CD8-positive, alpha-beta memory T cell (primary cell): ENCODE measurements around the gene SLC26A11. TPM values are rescaled to one million over a fixed set of nuclear protein-coding genes. Genes with fewer than 3 reads are reported as not detected.
"Not testable (repeated sequence)": the region's sequence is repeated elsewhere in the genome, so short reads cannot be mapped to it uniquely, and the experiment has no call there.

ENCODE experiments used
- CTCF ChIA-PET: fragments of 350-600 bp; sonication (Branson Sonifier 250); formaldehyde crosslinking; loops from one replicate; lab custom pipeline; 2021; ENCODE audit warnings: antibody characterized with exemption; lab: Charles Lee
- POLR2A ChIA-PET: fragments of 350-600 bp; sonication (Branson Sonifier 250); formaldehyde crosslinking; loops from one replicate; lab custom pipeline; 2021; ENCODE audit warnings: antibody characterized with exemption; lab: Charles Lee
- DNase-seq, 5 donors: peaks; one replicate each; pipeline versions ENCODE4 v3.0.0 to v3.0.0-alpha.2; 2020 to 2022; ENCODE audit warnings: mixed read lengths in 1 of 5
- H3K27ac ChIP-seq: one replicate; pipeline ENCODE4 v1.7.0; 2013; ENCODE audit warnings: low read depth, mild to moderate bottlenecking, low read length, moderate library complexity
- H3K27me3 ChIP-seq: 2 replicates; pipeline ENCODE4 v1.7.0; 2013; ENCODE audit warnings: low read length, mild to moderate bottlenecking; ENCODE audit not compliant: insufficient read depth, poor library complexity, severe bottlenecking
- H3K36me3 ChIP-seq: 2 replicates; pipeline ENCODE4 v1.7.0; 2013; ENCODE audit warnings: mild to moderate bottlenecking, low read length, moderate library complexity; ENCODE audit not compliant: insufficient read depth
- H3K4me1 ChIP-seq: 2 replicates; pipeline ENCODE4 v1.7.0; 2013; ENCODE audit warnings: mild to moderate bottlenecking, low read length, moderate library complexity; ENCODE audit not compliant: insufficient read depth
- H3K4me3 ChIP-seq: 2 replicates; pipeline ENCODE4 v1.7.0; 2013; ENCODE audit warnings: mild to moderate bottlenecking, low read length
- H3K9me3 ChIP-seq: 2 replicates; pipeline ENCODE4 v1.7.0; 2013; ENCODE audit warnings: mild to moderate bottlenecking, low read length
- H3K27ac Mint-ChIP-seq, 8 donors: one replicate each; pipeline ENCODE4 v1.8.0; 2020 to 2021; ENCODE audit warnings: mixed read lengths in 8 of 8, mild to moderate bottlenecking in 6 of 8, inconsistent platforms in 3 of 8, moderate library complexity in 3 of 8
- H3K27me3 Mint-ChIP-seq, 2 donors: one replicate each; pipeline ENCODE4 v1.8.0; 2020 to 2021; ENCODE audit warnings: mixed read lengths in 2 of 2, mild to moderate bottlenecking in 1 of 2, moderate library complexity in 1 of 2
- H3K36me3 Mint-ChIP-seq, 3 donors: one replicate each; pipeline ENCODE4 v1.8.0; 2020 to 2021; ENCODE audit warnings: mixed read lengths in 3 of 3, inconsistent platforms in 1 of 3, mild to moderate bottlenecking in 1 of 3
- H3K4me1 Mint-ChIP-seq, 3 donors: one replicate each; pipeline ENCODE4 v1.8.0; 2020 to 2021; ENCODE audit warnings: mixed read lengths in 3 of 3, inconsistent platforms in 1 of 3, mild to moderate bottlenecking in 1 of 3
- H3K4me3 Mint-ChIP-seq, 7 donors: one replicate each; pipeline ENCODE4 v1.8.0; 2020 to 2021; ENCODE audit warnings: mixed read lengths in 7 of 7, mild to moderate bottlenecking in 6 of 7, moderate library complexity in 4 of 7, inconsistent platforms in 2 of 7
- H3K9me3 Mint-ChIP-seq, 5 donors: one replicate each; pipeline ENCODE4 v1.8.0; 2020 to 2022; ENCODE audit warnings: mixed read lengths in 5 of 5, mild to moderate bottlenecking in 3 of 5, moderate library complexity in 2 of 5, inconsistent platforms in 1 of 5
- polyA plus RNA-seq: library from polyadenylated mRNA; unstranded; fragments of 300-500 nt; fragmentation: Illumina TruSeq; gene quantifications from one replicate; pipeline ENCODE4 v1.2.3, GENCODE V29; 2021
- total RNA-seq, 2 experiments: library from RNA; stranded (reverse); gene quantifications; one replicate each; pipeline ENCODE4 v1.2.3, GENCODE V29; 2021

SLC26A11 gene
- total and polyA plus RNA-seq, 3 experiments from 2014 or later, result 7.0 to 19.6 (median 18.1) TPM

DNA sequence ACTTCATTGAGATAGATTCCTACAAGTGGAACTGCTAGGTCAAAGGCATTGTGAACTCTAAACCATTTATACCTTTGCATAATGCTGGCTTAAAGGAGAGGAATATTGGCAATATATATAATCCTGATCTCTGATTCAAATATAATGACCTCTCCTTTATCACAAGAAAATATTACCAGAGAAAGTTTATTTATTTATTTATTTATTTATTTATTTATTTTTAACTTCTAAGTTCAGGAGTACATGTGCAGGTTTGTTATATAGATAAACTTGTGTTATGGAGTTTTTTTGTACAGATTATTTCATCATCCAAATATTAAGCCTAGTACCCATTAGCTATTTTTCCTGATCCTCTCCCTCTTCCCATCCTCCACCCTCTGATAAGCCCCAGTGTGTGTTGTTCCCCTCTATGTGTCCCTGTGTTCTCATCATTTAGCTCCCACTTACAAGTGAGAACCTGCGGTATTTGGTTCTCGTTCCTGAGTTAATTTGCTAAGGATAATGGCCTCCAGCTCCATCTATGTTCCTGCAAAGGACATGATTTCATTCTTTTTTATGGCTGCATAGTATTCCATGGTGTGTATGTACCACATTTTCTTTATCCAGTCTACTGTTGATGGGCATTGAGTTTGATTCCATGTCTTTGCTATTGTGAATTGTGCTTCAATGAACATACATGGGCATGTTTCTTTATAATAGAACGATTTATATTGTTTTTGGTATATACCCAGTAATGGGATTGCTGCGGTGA lies 79.3 kb downstream of the SLC26A11 start:
- H3K27me3 ChIP-seq, POLR2A ChIA-PET, CTCF ChIA-PET, H3K9me3 ChIP-seq, H3K27ac ChIP-seq, H3K27me3 Mint-ChIP-seq, H3K4me3 Mint-ChIP-seq, DNase-seq, H3K4me1 ChIP-seq, H3K4me3 ChIP-seq: not testable (repeated sequence)
- peaks cover 2 to 13% (median 4%) of the 10 kb centered on the region in 3 donors for H3K4me1 Mint-ChIP-seq
- peaks cover 33 to 94% (median 44%) of the 10 kb centered on the region in 3 donors for H3K36me3 Mint-ChIP-seq
- H3K36me3 ChIP-seq, result peaks cover 89% of the 10 kb centered on the region
- H3K27ac Mint-ChIP-seq, result peak overlapping the region in 5 of 8 donors; percentile 27 to 68 (median 47)
- H3K9me3 Mint-ChIP-seq, result peaks cover 0 to 10% (median 3%) of the 10 kb centered on the region in 5 donors

DNA sequence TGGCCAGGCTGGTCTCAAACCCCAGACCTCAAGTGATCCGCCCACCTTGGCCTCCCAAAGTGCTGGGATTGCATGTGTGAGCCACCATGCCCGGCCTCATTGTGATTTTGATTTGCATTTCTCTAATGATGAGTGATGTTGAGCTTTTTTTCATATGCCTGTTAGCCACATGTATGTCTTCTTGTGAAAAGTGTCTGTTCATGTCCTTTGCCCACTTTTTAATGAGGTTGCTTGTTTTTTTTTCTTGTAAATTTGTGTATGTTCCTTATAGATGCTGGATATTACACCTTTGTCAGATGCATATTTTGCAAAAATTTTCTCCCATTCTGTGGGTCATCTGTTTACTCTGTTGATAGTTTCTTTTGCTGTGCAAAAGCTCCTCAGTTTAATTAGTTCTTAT lies 80.5 kb downstream of the SLC26A11 start:
- peak overlapping the region in 4 of 8 donors; percentile 21 to 76 (median 45) for H3K27ac Mint-ChIP-seq
- POLR2A ChIA-PET, result not testable (repeated sequence)

More for the DNA sequence above, 80.5 kb downstream of the SLC26A11 start:
- H3K4me3 Mint-ChIP-seq, H3K9me3 ChIP-seq, CTCF ChIA-PET, H3K27me3 Mint-ChIP-seq, H3K4me3 ChIP-seq, H3K27me3 ChIP-seq, H3K27ac ChIP-seq, DNase-seq, H3K4me1 ChIP-seq: not testable (repeated sequence)
- peaks cover 0 to 13% (median 4%) of the 10 kb centered on the region in 3 donors for H3K4me1 Mint-ChIP-seq
- H3K36me3 Mint-ChIP-seq, result peaks cover 37 to 94% (median 45%) of the 10 kb centered on the region in 3 donors
- H3K36me3 ChIP-seq, result peaks cover 85% of the 10 kb centered on the region
- H3K9me3 Mint-ChIP-seq, result peaks cover 0 to 12% (median 4%) of the 10 kb centered on the region in 5 donors

Other genes with a start within 250 kb of the SLC26A11 start
- 1 to 10 TPM; 3.5 to 4.3 TPM for gene TBC1D16, start 184.6 kb upstream of the SLC26A11 start, total RNA-seq
- 0.33 TPM for gene TBC1D16, start 184.6 kb upstream of the SLC26A11 start, polyA plus RNA-seq
- 1 to 10 TPM; 3.6 to 4.3 TPM for gene CCDC40, start 183.8 kb upstream of the SLC26A11 start, total RNA-seq
- not detected for gene CCDC40, start 183.8 kb upstream of the SLC26A11 start, polyA plus RNA-seq
- 10 to 100 TPM; 30.5 to 31.0 TPM for gene GAA, start 118.8 kb upstream of the SLC26A11 start, total RNA-seq
- 13.7 TPM for gene GAA, start 118.8 kb upstream of the SLC26A11 start, polyA plus RNA-seq
- gene EIF4A3, start 73.3 kb upstream of the SLC26A11 start, total RNA-seq, result 100 to 1,000 TPM; 174 to 181 TPM
- 77.6 TPM for gene EIF4A3, start 73.3 kb upstream of the SLC26A11 start, polyA plus RNA-seq
- not detected for gene CARD14, start 50.4 kb upstream of the SLC26A11 start, total RNA-seq
- gene CARD14, start 50.4 kb upstream of the SLC26A11 start, polyA plus RNA-seq, result not detected
- 10 to 100 TPM; 23.2 to 27.2 TPM for gene SGSH, start 94 bp upstream of the SLC26A11 start, total RNA-seq
- gene SGSH, start 94 bp upstream of the SLC26A11 start, polyA plus RNA-seq, result 46.7 TPM
- 100 to 1,000 TPM; 184 to 185 TPM for gene RNF213, start 40.4 kb downstream of the SLC26A11 start, total RNA-seq
- 75.7 TPM for gene RNF213, start 40.4 kb downstream of the SLC26A11 start, polyA plus RNA-seq
- gene ENDOV, start 194.7 kb downstream of the SLC26A11 start, total RNA-seq, result 10 to 100 TPM; 12.4 to 16.8 TPM
- 8.5 TPM for gene ENDOV, start 194.7 kb downstream of the SLC26A11 start, polyA plus RNA-seq